Mucosa of rectum (tissue), 2 donors: ENCODE data around the gene ETFB.

Source experiments
- H3K27ac ChIP-seq, 2 donors: one replicate each; pipeline ENCODE4 v1.7.0; 2013; ENCODE audit warnings: inconsistent platforms in 2 of 2, low read depth in 2 of 2, low read length in 2 of 2
- H3K27me3 ChIP-seq, 2 donors: one replicate each; pipeline ENCODE4 v1.7.0; 2013; ENCODE audit warnings: low read length in 2 of 2; ENCODE audit not compliant: control insufficient read depth in 2 of 2, insufficient read depth in 2 of 2
- H3K36me3 ChIP-seq, 2 donors: one replicate each; pipeline ENCODE4 v1.7.0; 2013; ENCODE audit warnings: low read length in 2 of 2; ENCODE audit not compliant: control insufficient read depth in 2 of 2, insufficient read depth in 2 of 2
- H3K4me1 ChIP-seq, 2 donors: one replicate each; pipeline ENCODE4 v1.7.0; 2013; ENCODE audit warnings: low read length in 2 of 2, mild to moderate bottlenecking in 1 of 2; ENCODE audit not compliant: control insufficient read depth in 2 of 2, insufficient read depth in 2 of 2
- H3K4me3 ChIP-seq, 2 donors: one replicate each; pipeline ENCODE4 v1.7.0; 2013; ENCODE audit warnings: low read length in 2 of 2
- H3K9ac ChIP-seq, 2 donors: one replicate each; pipeline ENCODE4 v1.7.0; 2013; ENCODE audit warnings: low read length in 2 of 2, low read depth in 1 of 2, mild to moderate bottlenecking in 1 of 2
- H3K9me3 ChIP-seq, 2 donors: one replicate each; pipeline ENCODE4 v1.7.0; 2013; ENCODE audit warnings: low read length in 2 of 2; ENCODE audit not compliant: control insufficient read depth in 2 of 2
- donor health status: healthy.
- donor health status: Normal muscosa, but diverticular disease.

ETFB gene

GRCh38 chr19:51295382-51296126 lies 70.6 kb downstream of the ETFB start:
- H3K4me3 ChIP-seq, result no peak overlapping the region
- no peaks in the 10 kb centered on the region for H3K27me3 ChIP-seq
- no peak overlapping the region for H3K27ac ChIP-seq
- H3K9ac ChIP-seq, result no peak overlapping the region
- no peaks in the 10 kb centered on the region for H3K36me3 ChIP-seq
- H3K9me3 ChIP-seq, result no peaks in the 10 kb centered on the region
- H3K4me1 ChIP-seq, result no peaks in the 10 kb centered on the region
